HCT116 (cell line): ENCODE data around the gene WASF1. TPM values are rescaled to one million over a fixed set of nuclear protein-coding genes. Genes with fewer than 3 reads are reported as not detected.

Experiments
- ATAC-seq: fragments of 200-7000 bp; cut with Tn5 transposase; 2 replicates; pipeline ENCODE4 v1.9.1; 2020; ENCODE audit warnings: mild to moderate bottlenecking, moderate library complexity
- BruUV-seq: library from RNA; stranded (reverse); fragments of 400-500 nt; replicated peaks from 2 replicates; lab custom pipeline; 2021; lab: Mats Ljungman, UMichigan
- CTCF ChIA-PET: fragments of 300-600 bp; sonication (Branson Sonifier 250); formaldehyde crosslinking; loops from one replicate; lab custom pipeline; 2021; ENCODE audit warnings: antibody characterized with exemption; lab: Charles Lee
- POLR2A ChIA-PET: fragments of 300-600, 350-600 bp; sonication (Branson Sonifier 250); formaldehyde crosslinking; loops from one replicate; lab custom pipeline; 2021; ENCODE audit warnings: antibody characterized with exemption; lab: Charles Lee
- RAD21 ChIA-PET, 2 experiments: fragments of 300-600 bp; sonication (Branson Sonifier 250); formaldehyde crosslinking; loops; one replicate each; lab custom pipeline; 2023; ENCODE audit warnings: low total read pairs in 2 of 2; ENCODE audit not compliant: uncharacterized antibody in 2 of 2, unreplicated experiment in 2 of 2, low non-redundant PET in 1 of 2; lab: Charles Lee
- DNase-seq: peaks from one replicate; pipeline ENCODE4 v3.0.0-alpha.2; 2010; ENCODE audit warnings: low read depth, low spot score
- H2AFZ ChIP-seq: fragments of 200-600 bp; shearing (Covaris generic), sonication (generic); 2 replicates; pipeline ENCODE4 v1.6.1; 2017; ENCODE audit warnings: low read depth, mixed run types, mixed read lengths, antibody characterized with exemption, low read length; ENCODE audit not compliant: poor library complexity, severe bottlenecking
- H3K27ac ChIP-seq: 2 replicates; pipeline ENCODE4 v1.5.1; 2012; ENCODE audit warnings: low read depth, low read length
- H3K27me3 ChIP-seq: fragments of 200-600 bp; sonication (generic); 2 replicates; pipeline ENCODE4 v1.6.1; 2016; ENCODE audit warnings: mixed run types, low read length, mixed read lengths; ENCODE audit not compliant: insufficient read depth
- H3K36me3 ChIP-seq, 2 experiments: fragments of 200-500 bp in 1 of 2; fragments of 200-600 bp in 1 of 2; sonication (Bioruptor generic) in 1 of 2; sonication (generic) in 1 of 2; 2 replicates each; pipeline versions ENCODE4 v1.5.1 to v1.6.1; 2014 to 2016; ENCODE audit warnings: low read length in 2 of 2, inconsistent platforms in 1 of 2, mixed read lengths in 1 of 2, mixed run types in 1 of 2; ENCODE audit not compliant: insufficient read depth in 2 of 2, control insufficient read depth in 1 of 2
- H3K4me1 ChIP-seq, 2 experiments: fragments of 200-600 bp in 1 of 2; sonication (generic) in 1 of 2; 2 replicates each; pipeline versions ENCODE4 v1.5.1 to v1.6.1; 2012 to 2017; ENCODE audit warnings: low read length in 2 of 2, inconsistent platforms in 1 of 2, mild to moderate bottlenecking in 1 of 2, mixed read lengths in 1 of 2, mixed run types in 1 of 2, moderate library complexity in 1 of 2; ENCODE audit not compliant: insufficient read depth in 2 of 2, control insufficient read depth in 1 of 2
- H3K4me2 ChIP-seq: fragments of 200-600 bp; sonication (generic); 2 replicates; pipeline ENCODE4 v1.6.1; 2017; ENCODE audit warnings: mixed run types, low read length, mixed read lengths
- H3K4me3 ChIP-seq, 2 experiments: fragments of 200-600 bp in 1 of 2; sonication (generic) in 1 of 2; replicated peaks in 1 of 2; 2 replicates each; pipeline ENCODE4 v1.5.1; 2011 to 2016; ENCODE audit warnings: low read length in 2 of 2, control low read depth in 1 of 2, low read depth in 1 of 2, mild to moderate bottlenecking in 1 of 2, mixed read lengths in 1 of 2, mixed run types in 1 of 2
- H3K79me2 ChIP-seq: fragments of 200-600 bp; sonication (generic); 2 replicates; pipeline ENCODE4 v1.6.1; 2017; ENCODE audit warnings: mild to moderate bottlenecking, mixed run types, low read length, moderate library complexity, mixed read lengths; ENCODE audit not compliant: insufficient read depth
- H3K9ac ChIP-seq: fragments of 200-600 bp; sonication (generic); 2 replicates; pipeline ENCODE4 v1.6.1; 2016; ENCODE audit warnings: low read length, mixed read lengths
- H3K9me2 ChIP-seq: fragments of 200-600 bp; sonication (generic), shearing (Covaris generic); 2 replicates; pipeline ENCODE4 v1.6.1; 2017; ENCODE audit warnings: mixed run types, mild to moderate bottlenecking, moderate library complexity; ENCODE audit not compliant: insufficient read depth
- H3K9me3 ChIP-seq, 2 experiments: fragments of 200-500 bp in 1 of 2; fragments of 200-600 bp in 1 of 2; sonication (Bioruptor generic) in 1 of 2; sonication (generic) in 1 of 2; 2 replicates each; pipeline ENCODE4 v1.6.1; 2014 to 2017; ENCODE audit warnings: low read length in 2 of 2, mixed read lengths in 2 of 2, inconsistent platforms in 1 of 2, low read depth in 1 of 2, mild to moderate bottlenecking in 1 of 2, mixed run types in 1 of 2, moderate library complexity in 1 of 2; ENCODE audit not compliant: control insufficient read depth in 1 of 2, insufficient read depth in 1 of 2
- H4K20me1 ChIP-seq: fragments of 200-600 bp; sonication (generic), shearing (Covaris generic); 2 replicates; pipeline ENCODE4 v1.6.1; 2017; ENCODE audit warnings: mixed run types, mild to moderate bottlenecking, moderate library complexity; ENCODE audit not compliant: insufficient read depth
- CTCF ChIP-seq, 3 experiments: fragments of 200-600 bp in 1 of 3; sonication (generic) in 1 of 3; IDR thresholded peaks in 2 of 3; conservative IDR thresholded peaks in 1 of 3; 2 replicates each; pipeline ENCODE4 v1.5.1; 2012 to 2017; ENCODE audit warnings: low read depth in 2 of 3, low read length in 2 of 3, antibody characterized with exemption in 1 of 3, borderline replicate concordance in 1 of 3, control low read depth in 1 of 3, mild to moderate bottlenecking in 1 of 3, mixed read lengths in 1 of 3, mixed run types in 1 of 3, moderate library complexity in 1 of 3; ENCODE audit not compliant: insufficient read depth in 1 of 3
- EGR1 ChIP-seq: IDR thresholded peaks from 2 replicates; pipeline ENCODE4 v1.6.1; 2012; ENCODE audit warnings: low read depth
- EZH2phosphoT487 ChIP-seq: fragments of 200-600 bp; IDR thresholded peaks from 2 replicates; pipeline ENCODE4 v1.6.1; 2018; ENCODE audit warnings: antibody characterized with exemption, borderline replicate concordance
- MAX ChIP-seq: IDR thresholded peaks from 2 replicates; pipeline ENCODE4 v1.6.1; 2012
- POLR2A ChIP-seq: IDR thresholded peaks from 2 replicates; pipeline ENCODE4 v1.7.0; 2011; ENCODE audit warnings: borderline replicate concordance; ENCODE audit not compliant: insufficient read depth, insufficient read length; ENCODE audit errors: extremely low read depth
- POLR2AphosphoS5 ChIP-seq: IDR thresholded peaks from 2 replicates; pipeline ENCODE4 v1.6.1; 2011; ENCODE audit warnings: mild to moderate bottlenecking, low read depth, low read length, moderate library complexity
- SP1 ChIP-seq: IDR thresholded peaks from 2 replicates; pipeline ENCODE4 v1.6.1; 2012; ENCODE audit warnings: low read depth
- SRF ChIP-seq: IDR thresholded peaks from 2 replicates; pipeline ENCODE4 v1.6.1; 2012; ENCODE audit warnings: low read depth
- ZNF274 ChIP-seq: fragments of 200-500 bp; sonication (Bioruptor generic); IDR thresholded peaks from 2 replicates; pipeline ENCODE4 v1.6.1; 2014; ENCODE audit warnings: mild to moderate bottlenecking, low read depth, low read length, inconsistent platforms
- intact Hi-C: fragments of 100-400 bp; cut with micrococcal nuclease; formaldehyde crosslinking; loops from 2 replicates; pipeline ENCODE4 v1.10.0; 2022
- total RNA-seq: library from RNA; stranded (reverse); gene quantifications from one replicate; pipeline ENCODE4 v1.2.1, GENCODE V29; 2021; ENCODE audit not compliant: unreplicated experiment

WASF1 gene
- total RNA-seq, 1 experiment from 2014 or later = 25.9 TPM

- H3K4me2 ChIP-seq = no peak overlapping the region
- CTCF ChIA-PET = no interaction called here
- TF ChIP-seq SP1 (no peak), SRF (no peak), POLR2AphosphoS5 (no peak), EZH2phosphoT487 (no peak), ZNF274 (no peak), POLR2A (no peak), EGR1 (no peak), MAX (no peak), CTCF (IDR thresholded peaks at IDR 0.05 in 2 of 3, conservative IDR thresholded peaks at IDR 0.05 in 1 of 3; ENCODE audit: borderline replicate concordance in 1 of 3, insufficient read depth in 1 of 3, low read depth in 2 of 3, low read length in 2 of 3) (no peak)
- TF ChIP-seq, all 23 proteins: peak for 0
- RAD21 ChIA-PET = no interaction called here
- Histone ChIP-seq H3K9me3 (no peaks in the 10 kb centered on the region), H3K36me3 (peaks cover 0 to 10% of the 10 kb centered on the region in 2 experiments; a peak in 1 of 4 replicates), H3K79me2 (no peaks in the 10 kb centered on the region), H3K27me3 (no peaks in the 10 kb centered on the region), H3K9ac (no peak overlapping the region), H3K9me2 (no peaks in the 10 kb centered on the region), H4K20me1 (no peaks in the 10 kb centered on the region), H3K27ac (no peak overlapping the region), H3K4me1 (no peaks in the 10 kb centered on the region), H3K4me3 (no peak overlapping the region), H2AFZ (no peak overlapping the region)
- intact Hi-C loops = no loop called here
- BruUV-seq = no TSS peak
- ATAC-seq (no peak), DNase-seq (no peak)
- POLR2A ChIA-PET = no interaction called here
Measured at GRCh38 chr6:110098511-110099116, 80.9 kb downstream of the WASF1 start.
